K562 (cell line): ENCODE results near the gene MYMX. TPM values are rescaled to one million over a fixed set of nuclear protein-coding genes. Genes with fewer than 3 reads are reported as not detected.

ENCODE experiments used
- FOXP1 ChIP-seq: sonication (generic); formaldehyde crosslinking; IDR thresholded peaks from 2 replicates; pipeline ENCODE4 v1.8.0; 2022; ENCODE audit warnings: mild to moderate bottlenecking, missing genetic modification reagents
- HDAC2 ChIP-seq: fragments of 450-650 bp; IDR thresholded peaks from 2 replicates; pipeline ENCODE4 v1.6.1; 2016; ENCODE audit warnings: mild to moderate bottlenecking
- NR2C2 ChIP-seq, 2 experiments: fragments of 200-800 bp in 1 of 2; sonication (Bioruptor generic) in 1 of 2; sonication (generic) in 1 of 2; formaldehyde crosslinking in 1 of 2; IDR thresholded peaks; 2 replicates each; pipeline versions ENCODE4 v1.6.1 to v1.8.0; 2016 to 2022; ENCODE audit warnings: mild to moderate bottlenecking in 1 of 2, missing compliant biosample characterization in 1 of 2, missing genetic modification characterization in 1 of 2, missing genetic modification reagents in 1 of 2
- SFPQ ChIP-seq: fragments of 200-400 bp; formaldehyde crosslinking; IDR thresholded peaks from 2 replicates; pipeline ENCODE4 v1.6.1; 2017; ENCODE audit warnings: mild to moderate bottlenecking, low read depth, low read length, moderate library complexity
- SNIP1 ChIP-seq: fragments of 450-650 bp; IDR thresholded peaks from 2 replicates; pipeline ENCODE4 v1.7.1; 2017; ENCODE audit warnings: low read depth, mild to moderate bottlenecking
- ZBED1 ChIP-seq: IDR thresholded peaks from 2 replicates; pipeline ENCODE4 v1.6.1; 2014
- ZBTB40 ChIP-seq, 2 experiments: fragments of 450-650 bp in 1 of 2; sonication (generic) in 1 of 2; formaldehyde crosslinking in 1 of 2; IDR thresholded peaks; 2 replicates each; pipeline versions ENCODE4 v1.7.1 to v1.9.0; 2016 to 2022; ENCODE audit warnings: inconsistent platforms in 1 of 2, mild to moderate bottlenecking in 1 of 2, missing genetic modification reagents in 1 of 2
- ZNF778 ChIP-seq: fragments of 450-650 bp; formaldehyde crosslinking; IDR thresholded peaks from 2 replicates; pipeline ENCODE4 v1.4.0; 2020; ENCODE audit warnings: mild to moderate bottlenecking, moderate library complexity
- polyA plus RNA-seq, 8 experiments: library from polyadenylated mRNA; depleted of rRNA in 4 of 8; stranded (reverse) in 5 of 8; unstranded in 3 of 8; fragments of >200 nt; fragmentation: Nextera tagmentation in 2 of 8; fragmentation: Illumina TruSeq in 1 of 8; extraction: Ambion mirVana in 2 of 8; extraction: Trizol in 1 of 8; gene quantifications; 2 replicates each; pipeline versions ENCODE4 v1.2.1 to v1.2.3, GENCODE V29; 2011 to 2014; ENCODE audit warnings: inconsistent platforms in 1 of 8, missing spikeins in 1 of 8
- total RNA-seq, 7 experiments: library from RNA; depleted of rRNA in 6 of 7; stranded (reverse); fragments of >200 nt in 6 of 7; fragmentation: Illumina TruSeq in 2 of 7; extraction: Trizol in 2 of 7; gene quantifications; 2 replicates each; pipeline versions ENCODE4 v1.2.1 to v1.2.3, GENCODE V29; 2011 to 2021; ENCODE audit warnings: low replicate concordance in 1 of 7

MYMX gene
- total and polyA plus RNA-seq, 9 of the 15 experiments (the other 6 are each of a cell fraction or from before 2014, with no cell fraction given) = 0.12 TPM; not detected in 8

GRCh38 chr6:44250067-44250717 lies 33.5 kb downstream of the MYMX start (continued):
- TF ChIP-seq ZBTB40 (IDR thresholded peaks at IDR 0.05) (no peak), ZBTB40 (CRISPR knock-in tag; IDR thresholded peaks at IDR 0.05) (no peak), SNIP1 (no peak), HDAC2 (no peak), ZBED1 (no peak), NR2C2 (CRISPR knock-in tag; IDR thresholded peaks at IDR 0.05) (no peak), NR2C2 (tag; IDR thresholded peaks at IDR 0.05) (no peak), FOXP1 (CRISPR knock-in tag) (no peak), SFPQ (no peak), ZNF778 (CRISPR knock-in tag) (no peak)
